NCI-H1048 (cell line): Measurements from ENCODE around the gene CHRNA7.

Source experiments
- DNase-seq: peaks from one replicate; lab custom pipeline; 2025; lab: John Stamatoyannopoulos, UW

Gene CHRNA7

DNA sequence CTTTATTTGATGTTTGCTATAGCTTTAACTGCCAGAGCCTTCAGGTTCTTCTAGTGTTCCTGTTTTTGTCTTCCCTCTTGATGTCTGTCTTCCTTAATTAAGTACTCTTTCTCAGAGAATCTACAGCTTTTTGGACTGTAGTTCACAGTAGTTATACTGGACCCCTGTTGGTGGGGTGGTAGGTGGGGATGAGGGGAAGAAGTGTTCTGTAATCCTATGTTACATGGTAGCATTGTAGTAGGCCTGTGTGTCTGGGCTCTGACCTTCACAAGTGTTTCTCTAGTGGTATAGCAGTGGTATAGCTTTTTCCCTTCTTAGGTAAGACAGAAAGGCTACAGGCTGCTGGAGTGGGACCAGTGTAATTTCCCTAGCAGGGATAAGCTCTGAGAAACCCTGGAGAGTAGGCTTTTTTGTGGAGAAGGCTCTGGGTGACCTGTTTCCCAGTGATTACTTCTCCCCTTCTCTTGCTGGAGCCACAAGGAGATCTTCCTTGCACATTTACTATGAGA is 59.6 kb downstream of the CHRNA7 start:
- no peak for DNase-seq

GRCh38 chr15:32091505-32092380 is 61.4 kb downstream of the CHRNA7 start:
- no peak for DNase-seq

DNA sequence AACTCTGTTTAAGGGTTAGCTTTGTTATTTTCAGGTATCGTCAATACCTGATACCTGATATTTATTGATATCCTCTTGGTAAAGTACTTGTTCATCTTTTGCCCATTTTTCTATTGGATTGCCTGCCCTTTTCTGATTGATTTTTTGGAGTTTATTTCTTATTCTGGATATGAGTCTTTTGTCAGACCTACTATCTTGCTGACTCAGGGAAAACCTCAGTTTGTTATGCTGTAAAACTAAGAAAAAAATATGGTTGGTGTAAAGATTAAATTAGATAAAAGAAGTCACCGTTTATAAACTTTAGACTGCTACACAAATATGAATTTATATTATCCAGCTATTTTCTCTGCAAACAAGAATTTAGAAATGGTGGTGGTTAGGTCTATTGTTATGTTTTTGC is 65.9 kb downstream of the CHRNA7 start:
- no peak for DNase-seq

DNA sequence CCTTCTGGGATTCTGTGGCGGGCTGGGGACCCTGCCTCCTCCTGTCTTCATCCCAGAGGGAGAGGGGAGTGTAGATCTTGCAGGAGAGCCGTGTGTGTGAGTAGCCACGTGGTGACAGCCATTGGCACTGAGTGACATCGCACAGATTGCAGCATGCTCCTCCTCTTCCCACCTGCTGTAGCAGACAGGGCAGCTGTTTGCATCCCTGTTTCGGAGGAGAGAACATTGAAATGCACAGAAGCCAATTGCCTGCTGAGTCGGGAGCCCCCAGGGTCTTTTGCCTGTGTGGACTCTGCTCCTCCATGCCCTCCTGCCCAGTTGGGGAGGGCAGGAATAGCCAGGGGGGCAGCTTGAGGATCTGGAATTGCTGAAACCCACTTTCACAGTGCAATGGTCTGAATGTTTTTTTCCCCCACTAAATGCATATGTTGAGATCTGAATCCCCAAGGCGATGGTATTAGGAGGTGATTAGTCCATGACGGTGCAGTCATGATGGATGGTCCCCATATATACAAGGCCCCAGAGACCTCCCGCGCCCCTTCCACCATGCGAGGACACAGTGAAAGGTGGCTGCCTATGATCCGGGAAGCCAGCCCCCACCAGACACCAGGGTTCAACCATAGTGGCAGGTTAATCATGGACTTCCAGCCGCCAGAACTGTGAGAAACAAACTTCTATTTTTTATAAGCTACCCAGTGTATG is 66.8 kb downstream of the CHRNA7 start:
- DNase-seq: no peak

DNA sequence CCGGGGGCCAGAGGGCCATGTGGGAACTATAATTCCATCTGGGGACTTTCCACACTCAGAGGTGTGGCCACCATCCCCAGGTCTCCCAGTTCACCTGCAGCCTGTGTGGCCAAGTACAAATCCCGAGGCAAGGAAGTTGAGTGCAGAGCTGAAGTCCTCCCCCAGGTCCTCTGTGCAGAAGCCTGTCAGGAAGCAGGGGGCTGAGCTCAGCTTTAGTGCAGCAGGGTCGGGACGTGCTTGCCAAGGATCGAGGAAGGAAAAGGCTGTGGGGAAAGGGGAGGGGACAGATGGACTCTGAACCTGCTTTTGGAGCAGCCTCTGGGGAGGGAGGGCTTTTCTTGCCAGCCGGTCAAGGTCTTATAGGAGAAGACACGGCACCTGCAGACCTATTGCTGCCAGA is 67.7 kb downstream of the CHRNA7 start:
- no peak for DNase-seq

GRCh38 chr15:32099097-32099785 is 68.9 kb downstream of the CHRNA7 start:
- DNase-seq: no peak

DNA sequence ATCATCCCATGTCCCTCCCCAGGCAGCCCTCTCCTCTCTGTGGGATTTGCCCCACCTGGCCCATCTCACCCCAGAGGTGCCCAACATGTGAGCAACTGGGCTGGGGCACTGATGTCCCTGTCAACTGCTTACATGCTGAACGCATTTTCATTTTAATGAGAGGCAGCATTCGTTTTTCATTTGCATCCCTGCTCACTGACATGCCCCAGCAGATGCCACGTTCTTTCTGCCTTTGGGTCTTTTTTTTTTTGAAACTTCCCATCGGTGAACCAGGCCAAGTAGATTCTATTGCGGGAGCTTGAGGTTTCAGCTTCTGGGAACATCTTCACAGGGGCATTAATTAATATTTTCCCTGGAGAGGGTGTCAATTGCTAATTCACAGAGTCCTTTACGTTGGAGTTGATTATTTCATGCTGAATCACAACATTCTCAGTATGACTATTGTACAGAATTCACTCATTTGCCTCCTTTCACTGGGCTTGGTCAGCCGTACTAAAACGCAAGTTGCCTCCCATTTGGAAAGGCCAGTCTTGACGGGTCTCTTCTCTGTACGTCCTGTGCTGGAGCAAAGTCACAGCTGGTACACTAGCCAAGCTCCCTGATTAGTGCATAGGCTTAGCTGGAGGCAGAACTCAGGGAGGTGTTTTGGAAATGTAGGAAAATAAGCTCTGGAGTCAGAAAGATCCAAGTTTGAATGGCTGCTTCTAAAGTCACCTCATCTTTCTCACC is 69.8 kb downstream of the CHRNA7 start:
- DNase-seq: no peak

DNA sequence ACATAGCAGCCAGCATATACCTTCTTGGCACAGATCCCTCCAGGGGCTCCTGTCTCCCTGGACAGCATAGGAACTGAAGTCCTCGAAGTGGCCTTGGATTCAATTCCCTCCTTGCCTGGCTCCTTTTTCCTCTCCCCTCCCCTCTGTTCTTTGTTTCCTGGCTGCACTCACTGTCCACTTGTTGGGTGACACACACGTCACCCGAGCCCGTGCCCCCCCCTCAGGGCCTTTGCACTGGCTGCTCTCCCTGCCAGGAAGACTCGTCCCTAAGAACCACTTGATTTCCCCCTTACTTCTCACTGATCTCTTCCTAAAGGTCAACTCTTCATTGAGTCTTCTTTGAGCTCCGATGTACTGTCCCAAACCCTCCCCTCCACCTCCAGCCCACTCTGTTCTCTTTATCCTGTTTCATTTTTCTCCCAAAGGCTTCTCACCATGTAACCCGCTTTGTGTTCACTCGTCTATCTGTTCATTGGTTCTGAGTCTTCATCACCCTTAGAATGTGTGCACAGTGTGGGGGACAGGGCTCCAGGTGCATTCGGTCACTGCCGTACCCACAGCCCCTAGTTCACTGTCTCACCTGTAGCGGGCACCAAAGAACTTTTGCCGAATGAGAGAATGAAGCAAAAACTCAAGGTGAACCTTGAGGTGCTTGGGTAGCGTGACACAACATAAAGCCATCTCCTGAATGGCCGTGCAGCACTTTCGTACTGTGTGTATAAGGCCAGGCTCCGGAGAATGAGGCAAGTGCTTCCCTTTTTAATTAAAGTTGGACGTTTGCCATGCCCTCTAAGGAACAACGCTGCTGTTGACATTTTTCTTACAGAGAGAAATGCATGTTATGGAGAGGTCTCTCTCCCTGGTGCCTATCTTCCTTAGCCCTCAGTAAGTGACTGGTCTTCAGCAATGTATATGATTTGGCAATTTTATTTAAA is 74.0 kb downstream of the CHRNA7 start:
- no peak for DNase-seq

GRCh38 chr15:32105258-32106241 is 75.2 kb downstream of the CHRNA7 start:
- no peak for DNase-seq

DNA sequence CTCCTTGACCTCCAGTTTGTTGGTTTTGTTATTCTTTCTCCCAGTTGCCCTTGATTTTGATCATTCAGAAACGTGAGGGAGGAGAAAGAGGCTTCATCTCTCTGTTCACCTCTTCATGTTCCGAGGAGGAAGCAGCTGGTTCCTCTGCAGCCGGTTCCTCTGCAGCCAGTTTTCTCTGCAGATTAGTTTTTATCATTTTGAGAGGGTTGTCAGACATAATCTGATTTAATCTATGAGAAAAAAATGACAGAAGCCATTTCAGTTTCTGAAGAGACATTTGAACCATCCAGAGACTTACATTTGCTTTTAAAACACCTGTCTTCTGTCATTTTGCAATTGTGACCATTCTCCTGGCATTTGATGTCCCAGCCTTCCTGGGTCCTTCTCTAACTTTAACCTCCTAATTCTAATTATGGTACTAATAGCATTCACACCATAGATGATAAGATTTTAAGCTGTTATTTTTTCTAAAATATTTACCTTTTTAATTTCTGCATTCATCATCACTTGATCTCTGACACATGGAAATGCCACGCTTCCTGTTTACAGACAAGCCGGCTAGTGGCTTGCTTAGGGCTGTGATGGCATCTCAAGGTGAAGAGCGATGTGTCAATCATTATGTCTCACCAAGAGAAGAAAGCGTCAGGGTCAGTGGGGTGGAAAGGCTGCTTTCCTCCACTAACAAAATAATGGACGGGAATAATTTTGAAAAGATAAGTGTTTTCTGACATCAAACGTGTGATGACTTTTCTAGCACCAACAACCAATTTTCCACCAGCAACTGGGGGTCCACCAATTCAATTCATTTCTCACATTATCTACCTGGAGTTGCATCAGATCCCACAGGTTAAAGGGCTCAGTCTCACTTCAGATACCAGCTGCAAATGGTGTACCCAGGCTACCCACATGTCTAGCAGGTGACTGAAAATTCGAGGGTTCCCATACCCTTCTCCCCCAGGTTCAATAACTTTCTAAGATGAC is 76.4 kb downstream of the CHRNA7 start:
- DNase-seq: no peak

GRCh38 chr15:32107477-32108080 is 77.3 kb downstream of the CHRNA7 start:
- DNase-seq: no peak

DNA sequence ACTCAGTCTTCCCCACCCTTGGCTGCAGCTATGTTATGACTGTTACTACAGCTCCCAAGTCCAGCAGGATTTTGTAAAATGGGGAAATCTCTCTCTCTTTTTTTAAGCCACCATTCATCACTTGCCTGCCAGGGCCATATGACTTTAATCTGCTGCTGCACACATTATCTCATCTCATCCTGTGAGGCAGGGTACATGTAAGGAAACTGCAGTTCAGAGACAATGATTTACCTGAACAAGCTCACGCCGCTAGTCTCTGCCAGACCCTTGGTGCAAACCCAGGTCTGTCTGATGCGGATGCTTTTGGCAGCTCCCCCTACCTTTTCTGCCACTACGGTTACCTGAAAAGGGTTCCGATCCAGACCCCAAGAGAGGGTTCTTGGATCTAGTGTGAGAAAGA is 78.3 kb downstream of the CHRNA7 start:
- no peak for DNase-seq

GRCh38 chr15:32112101-32112500 is 81.8 kb downstream of the CHRNA7 start:
- DNase-seq: no peak

GRCh38 chr15:32113224-32113623 is 82.9 kb downstream of the CHRNA7 start:
- no peak for DNase-seq

GRCh38 chr15:32117122-32117521 is 86.8 kb downstream of the CHRNA7 start:
- no peak for DNase-seq

- DNase-seq: no peak
Measured at GRCh38 chr15:32119286-32119685, 89.0 kb downstream of the CHRNA7 start.

DNA sequence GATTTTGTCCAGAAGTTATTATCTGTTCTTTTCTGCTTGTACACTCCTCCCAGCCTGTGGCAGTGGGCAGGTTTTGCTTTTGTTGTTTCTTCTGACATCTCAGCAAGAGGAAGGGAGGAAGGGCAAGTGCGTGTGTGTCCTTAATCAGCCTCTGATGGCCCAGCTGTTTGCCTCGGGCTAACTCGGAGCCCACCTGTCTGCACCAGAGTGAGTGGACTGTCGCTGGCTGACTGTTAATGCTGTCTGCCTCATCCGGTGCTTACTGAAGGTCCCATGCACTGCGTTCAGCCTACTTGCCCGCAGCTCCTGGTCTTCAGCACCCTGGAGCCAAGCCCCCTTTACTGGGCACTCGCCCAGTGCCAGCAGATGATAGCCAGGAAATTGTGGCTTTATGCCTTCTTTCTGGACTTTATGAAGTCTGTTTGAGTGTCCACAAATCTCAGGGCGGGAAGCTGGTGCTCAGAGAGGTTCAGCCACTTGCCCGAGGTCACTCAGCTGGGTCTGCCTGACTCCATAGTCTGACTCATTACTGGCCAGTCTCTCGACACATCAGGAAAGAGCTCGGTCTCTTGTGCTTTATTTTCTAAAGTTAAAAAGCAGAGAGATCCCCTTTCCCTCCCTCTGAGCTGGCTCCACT is 89.5 kb downstream of the CHRNA7 start:
- no peak for DNase-seq
